ENCODE data around the gene NEK1.

- no peak for TF ChIP-seq CTCF (IDR thresholded peaks at IDR 0.05)
- TF ChIP-seq EP300 (IDR thresholded peaks at IDR 0.05): no peak
Measured at GRCh38 chr4:169400832-169401231, 211.6 kb downstream of the NEK1 start.
